CD4-positive, CD25-positive, alpha-beta regulatory T cell (primary cell): ENCODE data around the gene TRIO. TPM values are rescaled to one million over a fixed set of nuclear protein-coding genes. Genes with fewer than 3 reads are reported as not detected.

Experiments used
- ATAC-seq, 2 donors: fragments of 150-1000 bp; cut with Tn5 transposase; one replicate each; pipeline ENCODE4 v1.10.0; 2021; ENCODE audit warnings: low read depth in 2 of 2, moderate number of reproducible peaks in 2 of 2, moderate library complexity in 1 of 2
- DNase-seq, 3 donors: peaks; one replicate each; pipeline versions ENCODE4 v3.0.0 to v3.0.0-alpha.2; 2012 to 2022; ENCODE audit warnings: mixed read lengths in 1 of 3
- H3K27ac ChIP-seq: one replicate; pipeline ENCODE4 v1.7.0; 2013; ENCODE audit warnings: mild to moderate bottlenecking, low read length; ENCODE audit not compliant: insufficient read depth, poor library complexity, severe bottlenecking
- H3K27me3 ChIP-seq: one replicate; pipeline ENCODE4 v1.7.0; 2013; ENCODE audit warnings: low read length; ENCODE audit not compliant: control insufficient read depth, insufficient read depth
- H3K36me3 ChIP-seq: one replicate; pipeline ENCODE4 v1.7.0; 2013; ENCODE audit warnings: mild to moderate bottlenecking, low read length, moderate library complexity; ENCODE audit not compliant: control insufficient read depth, insufficient read depth
- H3K4me1 ChIP-seq: 2 replicates; pipeline ENCODE4 v1.7.0; 2013; ENCODE audit warnings: mild to moderate bottlenecking, low read length; ENCODE audit not compliant: insufficient read depth, control insufficient read depth, poor library complexity, severe bottlenecking
- H3K4me3 ChIP-seq: one replicate; pipeline ENCODE4 v1.7.0; 2013; ENCODE audit warnings: low read depth, mild to moderate bottlenecking, low read length, moderate library complexity
- H3K9me3 ChIP-seq, 2 experiments: 1 replicate in 1 of 2; 2 replicates in 1 of 2; pipeline ENCODE4 v1.7.0; 2013; ENCODE audit warnings: low read length in 2 of 2, mild to moderate bottlenecking in 1 of 2, moderate library complexity in 1 of 2; ENCODE audit not compliant: control insufficient read depth in 2 of 2
- H3K27ac Mint-ChIP-seq, 3 donors: one replicate each; pipeline ENCODE4 v1.8.0; 2020 to 2022; ENCODE audit warnings: mild to moderate bottlenecking in 3 of 3, mixed read lengths in 3 of 3, moderate library complexity in 2 of 3
- H3K27me3 Mint-ChIP-seq: one replicate; pipeline ENCODE4 v1.8.0; 2022; ENCODE audit warnings: mild to moderate bottlenecking, mixed read lengths
- H3K36me3 Mint-ChIP-seq: one replicate; pipeline ENCODE4 v1.8.0; 2020; ENCODE audit warnings: mixed read lengths
- H3K4me1 Mint-ChIP-seq, 4 donors: one replicate each; pipeline ENCODE4 v1.8.0; 2020 to 2022; ENCODE audit warnings: mixed read lengths in 4 of 4, mild to moderate bottlenecking in 1 of 4
- H3K4me3 Mint-ChIP-seq, 4 donors: one replicate each; pipeline ENCODE4 v1.8.0; 2020 to 2022; ENCODE audit warnings: mild to moderate bottlenecking in 4 of 4, mixed read lengths in 4 of 4, moderate library complexity in 3 of 4
- H3K9me3 Mint-ChIP-seq, 7 donors: one replicate each; pipeline ENCODE4 v1.8.0; 2020 to 2022; ENCODE audit warnings: mixed read lengths in 7 of 7, mild to moderate bottlenecking in 3 of 7, moderate library complexity in 2 of 7
- polyA plus RNA-seq, 4 donors: library from polyadenylated mRNA; unstranded; fragments of 300-500 nt; fragmentation: Illumina TruSeq; gene quantifications; one replicate each; pipeline ENCODE4 v1.2.3, GENCODE V29; 2021
- total RNA-seq: library from RNA; stranded (reverse); gene quantifications from one replicate; pipeline ENCODE4 v1.2.3, GENCODE V29; 2022

Gene TRIO
- total and polyA plus RNA-seq, 5 donors from 2014 or later, result 1.2 to 7.6 (median 1.8) TPM

DNA sequence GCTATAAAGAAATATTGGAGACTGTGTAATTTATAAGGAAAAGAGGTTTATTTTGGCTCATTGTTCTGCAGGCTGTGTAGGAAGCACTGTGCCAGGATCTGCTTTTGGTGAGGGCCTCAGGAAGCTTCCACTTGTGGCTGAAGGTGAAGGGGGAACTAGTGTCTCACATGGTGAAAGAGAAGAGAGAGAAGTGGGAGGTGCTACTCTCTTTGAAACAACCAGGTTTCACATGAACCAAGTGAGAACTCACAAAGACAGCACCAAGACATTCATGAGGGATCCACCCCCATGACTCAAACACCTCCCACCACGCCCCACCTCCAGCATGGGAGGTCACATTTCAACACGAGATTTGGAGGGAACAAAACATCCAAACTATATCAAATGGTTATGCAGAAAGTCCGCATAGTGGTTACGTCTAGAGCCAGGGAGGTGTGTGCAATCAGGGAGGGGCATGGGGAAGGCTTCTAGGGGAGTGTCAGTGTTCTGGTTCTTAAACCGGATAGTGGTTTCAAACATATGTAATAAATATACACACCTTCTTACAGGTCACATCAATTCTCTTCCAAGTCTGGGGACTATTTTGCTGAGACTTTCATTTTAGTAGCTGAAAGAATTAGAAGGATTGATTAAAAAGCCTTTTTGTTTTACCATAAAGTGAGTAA lies 113.0 kb downstream of the TRIO start:
- Mint-ChIP-seq H3K9me3 (peaks cover 0 to 6% (median 2%) of the 10 kb centered on the region in 7 donors), H3K36me3 (no peaks in the 10 kb centered on the region), H3K27me3 (peaks cover 9% of the 10 kb centered on the region), H3K27ac (no peak overlapping the region), H3K4me1 (no peaks in the 10 kb centered on the region), H3K4me3 (no peak overlapping the region)
- peaks cover 0 to 3% of the 10 kb centered on the region in 2 experiments for H3K9me3 ChIP-seq
- no peak overlapping the region for H3K27ac ChIP-seq
- ATAC-seq (no peak), DNase-seq (no peak)
- H3K36me3 ChIP-seq, result no peaks in the 10 kb centered on the region
- H3K27me3 ChIP-seq, result peaks cover 1% of the 10 kb centered on the region
- H3K4me3 ChIP-seq, result no peak overlapping the region
- H3K4me1 ChIP-seq, result no peaks in the 10 kb centered on the region

DNA sequence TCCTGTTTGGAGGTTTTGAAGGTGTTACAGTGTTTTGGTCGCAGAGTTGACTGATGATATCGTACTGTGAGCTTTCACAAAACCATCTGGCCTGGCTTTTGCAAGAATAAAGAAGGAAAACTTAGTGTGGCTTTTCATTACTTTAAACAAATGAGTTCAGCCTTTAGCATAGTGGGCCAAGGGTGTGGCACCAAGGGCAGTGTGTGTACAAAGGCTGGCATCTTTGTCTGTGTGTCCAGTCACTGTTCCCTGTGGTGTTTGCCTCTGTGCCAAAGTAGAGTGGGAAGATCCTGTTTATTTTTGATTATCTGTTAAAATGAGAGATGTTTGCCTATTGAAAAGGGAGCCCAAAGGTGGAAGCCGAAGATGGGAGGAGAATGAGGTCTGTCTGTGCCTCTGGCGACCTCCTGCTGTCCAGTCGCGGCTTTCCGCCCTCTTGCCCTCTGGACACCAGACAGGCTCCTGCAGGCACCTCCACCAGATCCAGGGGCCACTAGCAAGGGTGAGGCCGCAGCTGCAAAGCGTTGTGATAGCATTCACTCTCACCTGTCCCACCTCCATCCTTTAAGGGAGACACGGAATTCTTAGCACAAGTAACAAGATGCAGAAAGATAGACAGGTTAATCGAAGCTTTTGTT lies 113.7 kb downstream of the TRIO start:
- Mint-ChIP-seq H3K4me3 (no peak overlapping the region), H3K36me3 (no peaks in the 10 kb centered on the region), H3K9me3 (peaks cover 0 to 6% (median 2%) of the 10 kb centered on the region in 7 donors), H3K27me3 (peaks cover 9% of the 10 kb centered on the region), H3K27ac (no peak overlapping the region), H3K4me1 (peaks cover 0 to 2% (median 0%) of the 10 kb centered on the region in 4 donors)
- Histone ChIP-seq H3K36me3 (no peaks in the 10 kb centered on the region), H3K27ac (no peak overlapping the region), H3K27me3 (peaks cover 4% of the 10 kb centered on the region), H3K4me1 (no peaks in the 10 kb centered on the region), H3K4me3 (no peak overlapping the region), H3K9me3 (peaks cover 0 to 3% of the 10 kb centered on the region in 2 experiments)
- no peak for ATAC-seq
- no peak for DNase-seq

DNA sequence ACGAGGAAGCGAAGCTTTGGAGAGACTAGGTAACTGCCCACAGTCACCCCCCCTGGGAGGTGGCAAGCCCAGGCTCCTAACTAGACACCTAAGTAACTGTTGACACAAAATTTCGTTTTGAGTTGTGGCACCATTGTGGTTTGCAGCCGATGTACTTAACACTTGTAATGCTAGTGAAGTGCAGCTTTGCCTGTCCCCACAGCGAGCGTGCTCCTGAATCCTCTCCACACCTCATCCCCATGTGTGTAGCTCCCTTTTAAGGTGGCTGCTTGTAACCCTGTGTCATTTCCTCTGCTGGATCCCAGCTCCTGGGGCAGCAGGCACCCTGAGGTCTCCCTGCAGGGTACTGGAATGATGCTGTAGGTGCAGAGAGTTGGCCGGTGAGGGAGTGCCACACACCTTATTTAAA lies 114.9 kb downstream of the TRIO start:
- H3K4me1 Mint-ChIP-seq, result peaks cover 0 to 2% (median 0%) of the 10 kb centered on the region in 4 donors
- no peaks in the 10 kb centered on the region for H3K36me3 ChIP-seq
- H3K4me3 Mint-ChIP-seq, result no peak overlapping the region
- H3K27me3 Mint-ChIP-seq, result peaks cover 12% of the 10 kb centered on the region
- no peak overlapping the region for H3K4me3 ChIP-seq
- H3K9me3 Mint-ChIP-seq, result peaks cover 0 to 6% (median 2%) of the 10 kb centered on the region in 7 donors
- no peak overlapping the region for H3K27ac ChIP-seq
- peaks cover 0 to 3% of the 10 kb centered on the region in 2 experiments for H3K9me3 ChIP-seq
- no peaks in the 10 kb centered on the region for H3K4me1 ChIP-seq
- H3K27ac Mint-ChIP-seq, result no peak overlapping the region
- ATAC-seq, result no peak
- DNase-seq, result no peak
- no peaks in the 10 kb centered on the region for H3K36me3 Mint-ChIP-seq
- H3K27me3 ChIP-seq, result peaks cover 4% of the 10 kb centered on the region

DNA sequence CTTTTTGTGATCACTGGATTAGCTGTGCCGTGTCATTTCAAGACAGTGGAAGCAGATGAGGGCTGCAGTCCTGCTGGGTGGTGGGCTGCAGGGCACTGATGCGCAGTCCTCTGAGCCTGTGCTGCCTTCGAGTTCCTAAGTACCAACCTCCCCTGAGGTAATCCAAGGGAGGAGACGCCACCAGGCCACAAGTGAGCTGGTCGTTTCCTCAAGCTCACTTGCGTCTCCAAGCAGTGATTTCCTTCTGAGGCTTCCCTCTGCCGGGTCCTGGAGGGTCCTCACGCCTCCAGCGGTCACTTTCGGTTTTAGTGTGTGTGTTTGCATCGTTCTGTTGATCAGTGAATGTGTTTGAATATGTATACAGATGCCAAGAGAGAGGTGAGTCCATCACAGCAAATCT lies 115.7 kb downstream of the TRIO start:
- Histone ChIP-seq H3K36me3 (no peaks in the 10 kb centered on the region), H3K9me3 (peaks cover 0 to 3% of the 10 kb centered on the region in 2 experiments), H3K4me3 (no peak overlapping the region), H3K4me1 (no peaks in the 10 kb centered on the region), H3K27ac (no peak overlapping the region), H3K27me3 (peaks cover 11% of the 10 kb centered on the region)
- DNase-seq, result no peak
- peaks cover 14% of the 10 kb centered on the region for H3K27me3 Mint-ChIP-seq
- peaks cover 0 to 6% (median 2%) of the 10 kb centered on the region in 7 donors for H3K9me3 Mint-ChIP-seq
- no peak overlapping the region for H3K4me3 Mint-ChIP-seq
- no peaks in the 10 kb centered on the region for H3K36me3 Mint-ChIP-seq
- H3K4me1 Mint-ChIP-seq, result peaks cover 0 to 2% (median 0%) of the 10 kb centered on the region in 4 donors
- no peak for ATAC-seq
- no peak overlapping the region for H3K27ac Mint-ChIP-seq

DNA sequence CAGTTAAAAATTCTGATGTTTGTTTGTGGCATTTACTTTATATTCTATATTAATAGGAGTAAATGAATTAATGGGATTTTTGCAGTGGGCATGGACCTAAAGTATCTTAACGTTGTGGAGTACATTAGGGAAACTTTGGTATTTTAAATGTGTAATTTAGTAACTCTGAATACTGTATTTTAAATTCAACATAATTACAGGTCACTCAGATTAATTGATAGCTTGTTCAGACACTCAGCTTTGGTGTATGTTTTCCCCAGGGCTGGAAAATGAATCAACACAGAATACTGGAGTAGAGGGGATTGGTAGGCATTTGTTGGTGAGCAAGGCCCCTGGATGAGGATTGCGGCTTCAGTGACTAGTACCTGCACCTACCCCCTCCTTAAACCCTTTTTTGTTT lies 117.5 kb downstream of the TRIO start:
- Histone ChIP-seq H3K4me1 (no peaks in the 10 kb centered on the region), H3K27ac (no peak overlapping the region), H3K9me3 (peaks cover 0 to 3% of the 10 kb centered on the region in 2 experiments), H3K36me3 (no peaks in the 10 kb centered on the region), H3K27me3 (peaks cover 18% of the 10 kb centered on the region), H3K4me3 (no peak overlapping the region)
- no peaks in the 10 kb centered on the region for H3K36me3 Mint-ChIP-seq
- no peak overlapping the region for H3K4me3 Mint-ChIP-seq
- H3K27ac Mint-ChIP-seq, result peak overlapping the region in 1 of 3 donors; percentile 37
- ATAC-seq (no peak), DNase-seq (no peak)
- peaks cover 0 to 10% (median 4%) of the 10 kb centered on the region in 4 donors for H3K4me1 Mint-ChIP-seq
- H3K9me3 Mint-ChIP-seq, result peaks cover 0 to 6% (median 2%) of the 10 kb centered on the region in 7 donors
- H3K27me3 Mint-ChIP-seq, result peaks cover 20% of the 10 kb centered on the region

- ATAC-seq, result no peak
- no peaks in the 10 kb centered on the region for H3K9me3 ChIP-seq
- peak overlapping the region in 1 of 3 donors; percentile 37 for H3K27ac Mint-ChIP-seq
- no peaks in the 10 kb centered on the region for H3K36me3 ChIP-seq
- no peak overlapping the region for H3K4me3 ChIP-seq
- no peaks in the 10 kb centered on the region for H3K36me3 Mint-ChIP-seq
- no peak overlapping the region for H3K27ac ChIP-seq
- H3K4me1 ChIP-seq, result no peaks in the 10 kb centered on the region
- peaks cover 22% of the 10 kb centered on the region for H3K27me3 Mint-ChIP-seq
- H3K27me3 ChIP-seq, result peaks cover 20% of the 10 kb centered on the region
- no peak overlapping the region for H3K4me3 Mint-ChIP-seq
- peaks cover 0 to 1% (median 0%) of the 10 kb centered on the region in 7 donors for H3K9me3 Mint-ChIP-seq
- no peak for DNase-seq
- H3K4me1 Mint-ChIP-seq, result peaks cover 0 to 10% (median 4%) of the 10 kb centered on the region in 4 donors
Observed at GRCh38 chr5:14261235-14261634, 118.1 kb downstream of the TRIO start.

- H3K4me3 Mint-ChIP-seq, result no peak overlapping the region
- no peak overlapping the region for H3K27ac ChIP-seq
- no peaks in the 10 kb centered on the region for H3K9me3 Mint-ChIP-seq
Observed at GRCh38 chr5:14261856-14262611, 118.9 kb downstream of the TRIO start.

More at GRCh38 chr5:14261856-14262611, 118.9 kb downstream of the TRIO start:
- peaks cover 0 to 10% (median 4%) of the 10 kb centered on the region in 4 donors for H3K4me1 Mint-ChIP-seq
- no peaks in the 10 kb centered on the region for H3K4me1 ChIP-seq
- ATAC-seq, result no peak
- DNase-seq, result no peak
- no peaks in the 10 kb centered on the region for H3K36me3 ChIP-seq
- H3K27ac Mint-ChIP-seq, result no peak overlapping the region
- H3K9me3 ChIP-seq, result no peaks in the 10 kb centered on the region
- no peaks in the 10 kb centered on the region for H3K36me3 Mint-ChIP-seq
- H3K27me3 Mint-ChIP-seq, result peaks cover 22% of the 10 kb centered on the region
- H3K4me3 ChIP-seq, result no peak overlapping the region
- H3K27me3 ChIP-seq, result peaks cover 23% of the 10 kb centered on the region
